Kidney glomerular epithelial cell (primary cell): Measurements from ENCODE around the gene SORL1.

Experiments
- DNase-seq: peaks from one replicate; lab custom pipeline; 2025; lab: John Stamatoyannopoulos, UW

Gene SORL1

GRCh38 chr11:121659811-121660210, 207.7 kb downstream of the SORL1 start:
- no peak for DNase-seq

- DNase-seq, result no peak
These were observed 209.9 kb downstream of the SORL1 start for GRCh38 chr11:121661880-121662486.

GRCh38 chr11:121664144-121664543, 212.0 kb downstream of the SORL1 start:
- no peak for DNase-seq

GRCh38 chr11:121665206-121665838, 213.2 kb downstream of the SORL1 start:
- no peak for DNase-seq

- no peak for DNase-seq
These were observed 215.7 kb downstream of the SORL1 start for GRCh38 chr11:121667836-121668235.

GRCh38 chr11:121669422-121669821, 217.3 kb downstream of the SORL1 start:
- DNase-seq, result no peak

GRCh38 chr11:121670266-121670665, 218.2 kb downstream of the SORL1 start:
- DNase-seq, result no peak

- no peak for DNase-seq
These were observed 218.7 kb downstream of the SORL1 start for GRCh38 chr11:121670805-121671282.

- peak; percentile 59 for DNase-seq
These were observed 219.4 kb downstream of the SORL1 start for GRCh38 chr11:121671283-121672168.

- no peak for DNase-seq
These were observed 220.7 kb downstream of the SORL1 start for GRCh38 chr11:121672630-121673487.

GRCh38 chr11:121681550-121682268, 229.6 kb downstream of the SORL1 start:
- no peak for DNase-seq
